ENCODE measurements around the gene PDZD2. TPM values are rescaled to one million over a fixed set of nuclear protein-coding genes. Genes with fewer than 3 reads are reported as not detected.

The PDZD2 gene
- total and polyA plus RNA-seq, 2 donors (not counting 3 experiments of a cell fraction or from before 2014, with no cell fraction given), result 0.66 to 6.9 TPM

DNA sequence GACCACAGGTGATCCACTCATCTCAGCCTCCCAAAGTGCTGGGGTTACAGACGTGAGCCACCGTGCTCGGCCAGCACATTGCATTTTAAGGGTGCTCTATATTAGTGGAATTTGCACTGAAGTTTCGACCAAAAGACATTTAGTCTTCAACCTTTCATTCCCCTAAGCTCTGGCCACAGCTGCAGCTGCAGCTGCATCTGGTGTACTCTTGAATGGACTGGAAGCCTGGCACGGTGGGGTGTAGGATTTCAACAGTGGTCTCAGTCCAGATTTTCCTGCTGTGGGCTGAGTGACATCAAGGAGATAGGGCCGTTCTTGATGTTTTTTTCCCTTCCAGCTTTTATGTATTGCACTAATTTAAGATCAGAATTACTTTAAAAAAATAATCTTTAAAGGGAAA, 255.2 kb downstream of the PDZD2 start:
- Histone ChIP-seq H3K27me3 (ENCODE audit: control insufficient read depth in 2 of 2, insufficient read depth in 2 of 2, low read length in 2 of 2) (no peaks in the 10 kb centered on the region), H4K20me1 (replicated peaks; ENCODE audit: control insufficient read depth, extremely low read depth, insufficient read depth, low read length) (no peaks in the 10 kb centered on the region), H2AFZ (ENCODE audit: low read depth, low read length) (no peak overlapping the region), H3K27ac (ENCODE audit: insufficient read depth, low read depth, low read length) (no peak overlapping the region), H3K9me1 (replicated peaks; ENCODE audit: control insufficient read depth, extremely low read depth, insufficient read depth, low read length) (no peaks in the 10 kb centered on the region), H3K4me1 (ENCODE audit: control insufficient read depth, extremely low read depth, insufficient read depth, low read length) (no peaks in the 10 kb centered on the region), H3K9me3 (replicated peaks; ENCODE audit: control insufficient read depth, insufficient read depth, low read length) (no peaks in the 10 kb centered on the region), H3K4me2 (ENCODE audit: insufficient read depth, low read length) (no peak overlapping the region), H3K36me3 (ENCODE audit: control insufficient read depth in 2 of 2, extremely low read depth in 1 of 2, insufficient read depth in 2 of 2, low read length in 2 of 2) (no peaks in the 10 kb centered on the region), H3K4me3 (replicated peaks in 1 of 3; ENCODE audit: insufficient read depth in 1 of 3, low read depth in 1 of 3, low read length in 3 of 3) (no peak overlapping the region), H3K9ac (replicated peaks; ENCODE audit: extremely low read depth, insufficient read depth, low read length) (no peak overlapping the region), H3K79me2 (ENCODE audit: control insufficient read depth, insufficient read depth, low read length) (no peaks in the 10 kb centered on the region)
- BruUV-seq (replicated peaks), result no TSS peak
- DNase-seq (ENCODE audit: low read depth, low spot score) (no peak), FAIRE-seq (no peak)
- CTCF ChIA-PET, result no interaction called here
- intact Hi-C loops (cut with micrococcal nuclease) (no loop called here), dilution Hi-C loops (cut with MboI; ENCODE audit: extremely low pct_ligation_motif_present, low sequenced_read_pairs) (no loop called here)
- TF ChIP-seq FOS (IDR thresholded peaks at IDR 0.05; ENCODE audit: borderline replicate concordance, insufficient read depth, low read length) (no peak), GATA2 (IDR thresholded peaks at IDR 0.05; ENCODE audit: insufficient read depth, insufficient read length, low read depth, low read length) (no peak), JUN (IDR thresholded peaks at IDR 0.05; ENCODE audit: borderline replicate concordance, insufficient read depth, insufficient read length, low read depth) (no peak), EZH2 (IDR thresholded peaks at IDR 0.05; ENCODE audit: borderline replicate concordance, low read depth, low read length, severe bottlenecking) (no peak), POLR2A (IDR thresholded peaks at IDR 0.05; ENCODE audit: low read depth, low read length) (no peak), MYC (IDR thresholded peaks at IDR 0.05; ENCODE audit: low read depth, low read length) (no peak), POLR2AphosphoS5 (IDR thresholded peaks at IDR 0.05; ENCODE audit: insufficient read depth, low read depth, low read length) (no peak)
- TF ChIP-seq, protein P1, sequence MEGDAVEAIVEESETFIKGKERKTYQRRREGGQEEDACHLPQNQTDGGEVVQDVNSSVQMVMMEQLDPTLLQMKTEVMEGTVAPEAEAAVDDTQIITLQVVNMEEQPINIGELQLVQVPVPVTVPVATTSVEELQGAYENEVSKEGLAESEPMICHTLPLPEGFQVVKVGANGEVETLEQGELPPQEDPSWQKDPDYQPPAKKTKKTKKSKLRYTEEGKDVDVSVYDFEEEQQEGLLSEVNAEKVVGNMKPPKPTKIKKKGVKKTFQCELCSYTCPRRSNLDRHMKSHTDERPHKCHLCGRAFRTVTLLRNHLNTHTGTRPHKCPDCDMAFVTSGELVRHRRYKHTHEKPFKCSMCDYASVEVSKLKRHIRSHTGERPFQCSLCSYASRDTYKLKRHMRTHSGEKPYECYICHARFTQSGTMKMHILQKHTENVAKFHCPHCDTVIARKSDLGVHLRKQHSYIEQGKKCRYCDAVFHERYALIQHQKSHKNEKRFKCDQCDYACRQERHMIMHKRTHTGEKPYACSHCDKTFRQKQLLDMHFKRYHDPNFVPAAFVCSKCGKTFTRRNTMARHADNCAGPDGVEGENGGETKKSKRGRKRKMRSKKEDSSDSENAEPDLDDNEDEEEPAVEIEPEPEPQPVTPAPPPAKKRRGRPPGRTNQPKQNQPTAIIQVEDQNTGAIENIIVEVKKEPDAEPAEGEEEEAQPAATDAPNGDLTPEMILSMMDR (IDR thresholded peaks at IDR 0.05; ENCODE audit: extremely low read depth in 1 of 2, insufficient read depth in 1 of 2, low read depth in 1 of 2, low read length in 2 of 2), result no peak
- TF ChIP-seq, protein P2, sequence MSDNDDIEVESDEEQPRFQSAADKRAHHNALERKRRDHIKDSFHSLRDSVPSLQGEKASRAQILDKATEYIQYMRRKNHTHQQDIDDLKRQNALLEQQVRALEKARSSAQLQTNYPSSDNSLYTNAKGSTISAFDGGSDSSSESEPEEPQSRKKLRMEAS (IDR thresholded peaks at IDR 0.05; ENCODE audit: insufficient read depth, insufficient read length), result no peak
- POLR2A ChIA-PET, result no interaction called here

Measured in endothelial cell of umbilical vein (primary cell).